ENCODE data around the gene ZNF423.

- no peak for TF ChIP-seq AFF4 (CRISPR knock-in tag; IDR thresholded peaks at IDR 0.05)
- no peak for TF ChIP-seq CTCF (IDR thresholded peaks at IDR 0.05 in 2 of 3, conservative IDR thresholded peaks at IDR 0.05 in 1 of 3; ENCODE audit: insufficient read depth in 2 of 3, low read depth in 1 of 3, low read length in 3 of 3)
- no peak for TF ChIP-seq FOXK2 (conservative IDR thresholded peaks at IDR 0.05 in 1 of 2, IDR thresholded peaks at IDR 0.05 in 1 of 2; ENCODE audit: low read depth in 2 of 2)
- no peak for TF ChIP-seq TAF1 (IDR thresholded peaks at IDR 0.05; ENCODE audit: control insufficient read depth, extremely low read depth, insufficient read depth, low read length, severe bottlenecking)
- no peak for TF ChIP-seq HNRNPLL (IDR thresholded peaks at IDR 0.05; ENCODE audit: low read depth, low read length, poor library complexity, severe bottlenecking)
- no peak for TF ChIP-seq ESRRA (IDR thresholded peaks at IDR 0.05; ENCODE audit: borderline replicate concordance, low read depth)
- no peak for TF ChIP-seq MAFK (IDR thresholded peaks at IDR 0.05; ENCODE audit: low read length)
- no peak for TF ChIP-seq FOSL1 (tag; conservative IDR thresholded peaks at IDR 0.05)
- no peak for TF ChIP-seq ATF6 (CRISPR knock-in tag; IDR thresholded peaks at IDR 0.05)
Measured at GRCh38 chr16:49679095-49679494, 176.8 kb downstream of the ZNF423 start.
